Fibroblast of lung (primary cell): Measurements from ENCODE around the gene PRIM1.

ENCODE experiments used
- EZH2 ChIP-seq: IDR thresholded peaks from 2 replicates; pipeline ENCODE4 v1.5.1; 2012; ENCODE audit warnings: low read length, control low read depth, mild to moderate bottlenecking; ENCODE audit errors: missing control alignments
- TF ChIP-seq, protein P1 (sequence below), 2 donors: IDR thresholded peaks in 1 of 2; conservative IDR thresholded peaks in 1 of 2; 1 replicate in 1 of 2; 2 replicates in 1 of 2; pipeline ENCODE4 v1.5.1; 2011 to 2012; ENCODE audit warnings: low read length in 2 of 2, control low read depth in 1 of 2, inconsistent platforms in 1 of 2, low read depth in 1 of 2, mild to moderate bottlenecking in 1 of 2

DNA sequence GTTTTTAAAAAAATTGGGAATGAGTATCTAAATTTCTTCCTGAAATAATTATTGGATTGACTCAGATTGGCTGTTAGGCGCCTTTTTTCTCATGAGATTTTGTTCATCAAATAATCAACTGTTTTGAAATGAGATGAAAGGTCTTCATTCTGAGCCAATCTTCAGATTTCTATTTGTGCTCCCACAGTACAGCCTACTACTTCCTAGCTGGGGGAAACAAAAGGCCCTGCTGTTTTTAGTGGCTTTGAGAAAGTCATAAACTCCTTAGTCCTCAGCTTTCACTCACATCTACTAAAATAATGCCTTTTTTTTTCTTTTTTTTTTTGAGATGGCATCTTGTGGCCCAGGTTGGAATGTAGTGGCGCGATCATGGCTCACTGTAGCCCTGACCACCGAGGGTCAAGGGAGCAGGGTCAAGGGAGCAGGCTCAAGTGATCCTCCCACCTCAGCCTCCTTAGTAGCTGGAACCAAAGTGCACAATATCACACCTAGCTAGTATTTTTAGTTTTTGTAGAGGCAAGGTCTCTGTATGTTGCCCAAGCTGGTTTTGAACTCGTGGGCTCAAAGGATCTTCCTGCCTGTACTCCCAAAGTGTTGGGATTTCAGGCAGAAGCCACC lies 42.3 kb downstream of the PRIM1 start:
- TF ChIP-seq, protein P1, sequence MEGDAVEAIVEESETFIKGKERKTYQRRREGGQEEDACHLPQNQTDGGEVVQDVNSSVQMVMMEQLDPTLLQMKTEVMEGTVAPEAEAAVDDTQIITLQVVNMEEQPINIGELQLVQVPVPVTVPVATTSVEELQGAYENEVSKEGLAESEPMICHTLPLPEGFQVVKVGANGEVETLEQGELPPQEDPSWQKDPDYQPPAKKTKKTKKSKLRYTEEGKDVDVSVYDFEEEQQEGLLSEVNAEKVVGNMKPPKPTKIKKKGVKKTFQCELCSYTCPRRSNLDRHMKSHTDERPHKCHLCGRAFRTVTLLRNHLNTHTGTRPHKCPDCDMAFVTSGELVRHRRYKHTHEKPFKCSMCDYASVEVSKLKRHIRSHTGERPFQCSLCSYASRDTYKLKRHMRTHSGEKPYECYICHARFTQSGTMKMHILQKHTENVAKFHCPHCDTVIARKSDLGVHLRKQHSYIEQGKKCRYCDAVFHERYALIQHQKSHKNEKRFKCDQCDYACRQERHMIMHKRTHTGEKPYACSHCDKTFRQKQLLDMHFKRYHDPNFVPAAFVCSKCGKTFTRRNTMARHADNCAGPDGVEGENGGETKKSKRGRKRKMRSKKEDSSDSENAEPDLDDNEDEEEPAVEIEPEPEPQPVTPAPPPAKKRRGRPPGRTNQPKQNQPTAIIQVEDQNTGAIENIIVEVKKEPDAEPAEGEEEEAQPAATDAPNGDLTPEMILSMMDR (conservative IDR thresholded peaks at IDR 0.05 in 1 of 2, IDR thresholded peaks at IDR 0.05 in 1 of 2; ENCODE audit: low read depth in 1 of 2, low read length in 2 of 2), result no peak
- TF ChIP-seq EZH2, result no peak
